ENCODE measurements around the gene SNX22. TPM values are rescaled to one million over a fixed set of nuclear protein-coding genes. Genes with fewer than 3 reads are reported as not detected.

Gene SNX22
- total RNA-seq, 1 experiment from 2014 or later, result 3.7 TPM

GRCh38 chr15:64166102-64166890, 14.8 kb downstream of the SNX22 start:
- no peak for DNase-seq (ENCODE audit: low read depth, low spot score)
- in situ Hi-C loops (cut with HindIII; ENCODE audit: low pct_unique_long_range_greater_than_20kb, low sequenced_read_pairs), result no loop called here

GRCh38 chr15:64180235-64180824, 28.8 kb downstream of the SNX22 start:
- in situ Hi-C loops (cut with HindIII; ENCODE audit: low pct_unique_long_range_greater_than_20kb, low sequenced_read_pairs), result no loop called here
- DNase-seq (ENCODE audit: low read depth, low spot score), result no peak

- no peak for DNase-seq (ENCODE audit: low read depth, low spot score)
- in situ Hi-C loops (cut with HindIII; ENCODE audit: low pct_unique_long_range_greater_than_20kb, low sequenced_read_pairs), result no loop called here
These were observed 31.4 kb downstream of the SNX22 start for GRCh38 chr15:64182859-64183370.

GRCh38 chr15:64185146-64185911, 33.8 kb downstream of the SNX22 start:
- in situ Hi-C loops (cut with HindIII; ENCODE audit: low pct_unique_long_range_greater_than_20kb, low sequenced_read_pairs), result no loop called here
- no peak for DNase-seq (ENCODE audit: low read depth, low spot score)

GRCh38 chr15:64187396-64188191, 36.1 kb downstream of the SNX22 start:
- DNase-seq (ENCODE audit: low read depth, low spot score), result no peak
- in situ Hi-C loops (cut with HindIII; ENCODE audit: low pct_unique_long_range_greater_than_20kb, low sequenced_read_pairs), result no loop called here

- DNase-seq (ENCODE audit: low read depth, low spot score), result no peak
- in situ Hi-C loops (cut with HindIII; ENCODE audit: low pct_unique_long_range_greater_than_20kb, low sequenced_read_pairs), result no loop called here
These were observed 40.7 kb downstream of the SNX22 start for GRCh38 chr15:64191971-64192830.

- in situ Hi-C loops (cut with HindIII; ENCODE audit: low pct_unique_long_range_greater_than_20kb, low sequenced_read_pairs), result no loop called here
These were observed 42.4 kb downstream of the SNX22 start for GRCh38 chr15:64193971-64194370.

GRCh38 chr15:64197425-64197824, 45.9 kb downstream of the SNX22 start:
- DNase-seq (ENCODE audit: low read depth, low spot score), result no peak
- in situ Hi-C loops (cut with HindIII; ENCODE audit: low pct_unique_long_range_greater_than_20kb, low sequenced_read_pairs), result no loop called here

More at GRCh38 chr15:64193971-64194370, 42.4 kb downstream of the SNX22 start:
- DNase-seq (ENCODE audit: low read depth, low spot score), result peak; percentile 35

GRCh38 chr15:64205202-64205601, 53.7 kb downstream of the SNX22 start:
- in situ Hi-C loops (cut with HindIII; ENCODE audit: low pct_unique_long_range_greater_than_20kb, low sequenced_read_pairs), result no loop called here
- no peak for DNase-seq (ENCODE audit: low read depth, low spot score)

Small RNAs within 50 kb of the gene (small RNA-seq; reads per million reads assigned to genes)
- 0 reads per million in 2 experiments for gene RF00019

Other genes starting within 250 kb of the SNX22 start
- gene DAPK2, start 105.2 kb upstream of the SNX22 start, total RNA-seq (2014; rRNA removed; shearing (Covaris generic)), result 0.69 and 2.3 TPM in 2 replicates
- 291 and 314 TPM in 2 replicates for gene CIAO2A, start 57.9 kb upstream of the SNX22 start, total RNA-seq (2014; rRNA removed; shearing (Covaris generic))
- 75.5 and 94.4 TPM in 2 replicates for gene SNX1, start 55.7 kb upstream of the SNX22 start, total RNA-seq (2014; rRNA removed; shearing (Covaris generic))
- 1,210 and 1,292 TPM in 2 replicates for gene PPIB, start 11.3 kb downstream of the SNX22 start, total RNA-seq (2014; rRNA removed; shearing (Covaris generic))
- 14.9 and 18.5 TPM in 2 replicates for gene CSNK1G1, start 204.4 kb downstream of the SNX22 start, total RNA-seq (2014; rRNA removed; shearing (Covaris generic))
- 95.4 and 144 TPM in 2 replicates for gene PCLAF, start 229.7 kb downstream of the SNX22 start, total RNA-seq (2014; rRNA removed; shearing (Covaris generic))
- 12.9 and 13.5 TPM in 2 replicates for gene TRIP4, start 236.1 kb downstream of the SNX22 start, total RNA-seq (2014; rRNA removed; shearing (Covaris generic))

Measured in SK-MEL-5 (cell line).